ENCODE data around the gene PKNOX1.
"Not testable (repeated sequence)": the region's sequence is repeated elsewhere in the genome, so short reads cannot be mapped to it uniquely, and the experiment has no call there.

PKNOX1 gene

GRCh38 chr21:43062955-43063664, 88.7 kb downstream of the PKNOX1 start:
- not testable (repeated sequence) for DNase-seq

DNA sequence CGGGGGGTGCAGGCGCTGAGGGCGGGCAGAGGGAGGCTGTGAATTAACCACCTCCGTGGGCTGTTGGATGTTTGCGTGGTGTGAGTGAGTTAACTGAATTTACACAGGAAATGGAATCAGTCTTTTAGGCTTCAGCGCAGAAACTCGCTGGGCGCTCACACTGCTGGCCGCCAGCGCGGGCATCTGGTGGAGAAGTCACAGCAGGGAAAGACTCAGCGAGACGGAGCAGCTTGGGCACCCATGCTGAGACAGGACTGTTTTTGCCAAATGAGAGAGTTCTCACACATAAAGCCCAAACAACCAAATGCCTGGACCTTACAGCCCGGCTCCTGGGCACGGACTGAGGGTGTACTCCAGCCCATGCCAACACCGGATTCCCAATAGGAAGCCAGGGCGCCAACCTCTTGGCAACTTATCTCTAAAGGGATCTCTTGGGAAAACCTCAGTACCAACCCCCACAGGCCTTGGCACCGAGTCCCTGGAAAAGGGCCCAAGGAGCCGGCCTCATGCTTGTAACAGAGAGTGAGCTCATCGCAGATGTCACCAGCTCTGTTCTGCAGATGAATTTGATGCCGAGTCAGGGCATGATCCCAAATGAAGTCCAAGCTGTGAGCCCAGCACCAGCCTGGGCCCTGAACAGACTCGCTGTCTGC, 90.0 kb downstream of the PKNOX1 start:
- not testable (repeated sequence) for DNase-seq

DNA sequence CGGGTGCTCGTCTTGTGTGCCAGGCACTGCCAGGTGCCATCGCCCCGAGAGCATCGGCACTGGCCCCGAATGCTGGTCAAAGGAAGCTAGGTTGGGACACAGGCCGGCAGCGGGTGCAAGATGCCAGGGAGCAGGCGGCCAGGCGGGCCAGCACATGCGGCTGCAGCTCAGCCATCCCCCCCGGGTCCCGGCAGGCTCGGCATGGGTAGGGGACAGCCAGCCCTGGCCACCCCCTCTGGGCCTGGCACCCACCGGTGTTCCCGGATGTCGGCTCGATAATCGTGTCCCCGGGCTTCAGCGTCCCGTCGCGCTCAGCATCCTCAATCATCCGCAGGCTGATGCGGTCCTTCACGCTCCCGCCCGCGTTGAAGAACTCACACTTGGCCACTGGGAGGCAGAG, 91.6 kb downstream of the PKNOX1 start:
- not testable (repeated sequence) for DNase-seq

- not testable (repeated sequence) for DNase-seq
Observed at GRCh38 chr21:43066690-43067089, 92.3 kb downstream of the PKNOX1 start.

DNA sequence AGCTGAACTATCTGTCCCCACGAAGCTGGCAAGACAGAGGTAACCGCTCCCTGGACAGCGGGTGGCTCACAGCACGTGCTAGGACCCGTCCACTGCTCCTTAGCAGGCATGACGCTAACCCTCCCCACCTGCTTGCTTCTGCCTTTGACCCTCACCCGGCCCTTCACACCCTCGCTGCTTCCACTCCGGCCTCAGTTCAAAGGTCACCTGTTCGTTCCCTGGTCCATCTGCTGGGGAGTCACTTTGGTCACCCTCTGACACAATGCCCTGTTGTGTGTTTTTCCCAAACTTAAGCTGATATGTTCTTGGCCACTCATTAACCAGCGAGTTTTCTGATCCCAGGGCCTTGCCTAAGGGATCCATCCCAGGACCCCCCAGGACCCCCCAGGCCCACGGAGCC, 93.7 kb downstream of the PKNOX1 start:
- DNase-seq, result not testable (repeated sequence)

GRCh38 chr21:43069682-43070081, 95.3 kb downstream of the PKNOX1 start:
- DNase-seq, result not testable (repeated sequence)

DNA sequence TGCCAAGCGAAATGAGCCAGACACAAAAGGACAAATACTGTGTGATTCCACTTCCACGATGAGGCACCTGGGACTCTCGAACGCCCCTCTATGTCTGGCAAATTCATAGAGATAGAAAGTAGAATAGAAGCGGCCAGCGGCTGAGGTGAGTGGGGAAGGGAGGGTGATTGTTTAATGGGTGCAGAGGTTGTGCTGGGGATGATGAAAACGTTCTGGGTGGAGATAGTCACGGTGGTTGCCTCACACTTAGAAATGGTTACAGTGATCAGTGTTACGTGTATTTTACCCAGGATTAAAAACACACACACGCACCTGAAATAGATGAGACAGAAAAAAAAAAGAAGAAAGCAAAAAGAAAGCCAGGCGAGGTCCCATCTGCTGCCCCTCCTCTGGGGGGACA, 98.4 kb downstream of the PKNOX1 start:
- DNase-seq, result not testable (repeated sequence)

GRCh38 chr21:43074401-43075169, 100.2 kb downstream of the PKNOX1 start:
- DNase-seq, result not testable (repeated sequence)

DNA sequence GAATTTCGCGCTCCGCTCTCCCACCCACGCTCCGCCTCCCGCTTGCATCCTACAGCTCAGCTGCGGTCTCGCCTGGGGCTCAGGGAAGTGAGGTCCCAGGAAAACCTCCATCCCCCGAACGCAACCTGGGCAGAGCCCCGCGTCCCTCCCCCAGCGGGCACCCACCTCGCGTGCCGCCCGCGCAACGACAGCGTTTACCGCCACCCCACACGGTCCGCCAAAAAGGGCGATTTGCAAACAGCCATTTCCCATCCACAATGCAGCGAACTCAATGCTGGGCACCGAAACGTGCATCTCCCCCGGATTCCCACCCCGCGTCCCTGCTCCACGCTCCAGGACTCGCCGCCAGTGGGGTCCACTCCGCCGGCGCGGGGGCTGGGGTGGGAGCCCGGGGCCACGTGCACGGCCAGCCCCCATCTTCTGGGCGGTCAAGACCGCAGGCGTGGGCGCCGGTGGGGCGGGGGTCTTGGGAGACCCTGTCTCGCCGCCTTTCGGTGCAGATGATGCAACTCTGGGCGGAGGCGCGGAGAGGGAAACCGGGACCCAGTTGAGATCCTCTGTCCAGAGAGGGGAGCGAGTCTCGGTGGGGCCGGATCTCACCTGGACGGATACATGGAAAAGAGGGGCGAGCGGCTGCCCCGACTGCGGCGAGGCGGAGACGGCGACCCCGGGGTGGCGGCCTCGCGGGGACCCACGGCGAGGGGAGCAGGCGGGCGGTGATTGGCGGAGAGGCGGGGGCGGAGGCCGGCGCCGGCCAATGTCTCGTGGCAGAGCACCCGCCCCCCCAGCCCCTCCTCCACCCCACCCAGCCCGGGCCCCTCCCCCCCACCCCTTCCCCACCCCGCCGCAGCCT, 101.0 kb downstream of the PKNOX1 start, which contains the start of gene CBS:
Gene CBS (minus strand): TSS at position 666 of the 853 bp plus-strand sequence. CDS start 3,642 bp downstream, outside the sequence.
- not testable (repeated sequence) for DNase-seq

GRCh38 chr21:43076023-43076637, 101.8 kb downstream of the PKNOX1 start:
- not testable (repeated sequence) for DNase-seq

DNA sequence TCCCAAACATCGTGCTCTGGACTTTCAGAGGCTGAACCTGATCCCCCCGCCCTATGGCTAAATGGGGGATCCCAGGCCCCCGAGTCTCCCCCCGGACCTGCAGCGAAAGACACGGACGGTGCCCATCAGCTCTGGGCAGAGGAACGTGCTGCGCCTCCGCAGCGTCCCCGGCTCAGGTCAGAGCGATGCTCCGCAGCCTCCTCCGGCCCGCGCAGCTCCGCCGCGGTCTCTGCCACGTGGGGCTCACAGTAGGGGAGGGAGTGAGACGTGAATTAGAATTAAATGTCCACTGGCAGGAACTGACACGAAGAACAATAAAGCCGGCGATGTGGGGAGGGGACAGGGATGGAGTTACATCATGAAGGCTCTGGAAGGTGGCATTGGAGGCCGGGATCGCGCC, 102.3 kb downstream of the PKNOX1 start:
- not testable (repeated sequence) for DNase-seq

GRCh38 chr21:43082587-43083300, 108.4 kb downstream of the PKNOX1 start:
- not testable (repeated sequence) for DNase-seq
